Measurements from ENCODE around the gene CTNNBL1.
A peak's percentile ranks its signal among the peaks of the same experiment; 100 is the strongest.
"Not testable (repeated sequence)": the region's sequence is repeated elsewhere in the genome, so short reads cannot be mapped to it uniquely, and the experiment has no call there.

Gene CTNNBL1

GRCh38 chr20:37713396-37713795 is 19.6 kb downstream of the CTNNBL1 start:
- DNase-seq = no peak

- DNase-seq = peak; percentile 64
Measured at GRCh38 chr20:37714978-37715672, 21.3 kb downstream of the CTNNBL1 start.

GRCh38 chr20:37721751-37722150 is 27.9 kb downstream of the CTNNBL1 start:
- DNase-seq = no peak

- not testable (repeated sequence) for DNase-seq
Measured at GRCh38 chr20:37722312-37722711, 28.5 kb downstream of the CTNNBL1 start.

- DNase-seq = no peak
Measured at GRCh38 chr20:37723668-37724067, 29.8 kb downstream of the CTNNBL1 start.

- DNase-seq = no peak
Measured at GRCh38 chr20:37725165-37725564, 31.3 kb downstream of the CTNNBL1 start.

- DNase-seq = no peak
Measured at GRCh38 chr20:37725855-37726254, 32.0 kb downstream of the CTNNBL1 start.

GRCh38 chr20:37726321-37726720 is 32.5 kb downstream of the CTNNBL1 start:
- DNase-seq = no peak

GRCh38 chr20:37726971-37727956 is 33.4 kb downstream of the CTNNBL1 start:
- peak; percentile 26 for DNase-seq

- DNase-seq = no peak
Measured at GRCh38 chr20:37727957-37728634, 34.3 kb downstream of the CTNNBL1 start.

- DNase-seq = no peak
Measured at GRCh38 chr20:37728635-37728983, 34.8 kb downstream of the CTNNBL1 start.

GRCh38 chr20:37729452-37729851 is 35.6 kb downstream of the CTNNBL1 start:
- no peak for DNase-seq

GRCh38 chr20:37729909-37730308 is 36.1 kb downstream of the CTNNBL1 start:
- no peak for DNase-seq

- DNase-seq = no peak
Measured at GRCh38 chr20:37733416-37733815, 39.6 kb downstream of the CTNNBL1 start.

GRCh38 chr20:37734228-37734985 is 40.6 kb downstream of the CTNNBL1 start:
- peak; percentile 23 for DNase-seq

GRCh38 chr20:37735541-37735940 is 41.7 kb downstream of the CTNNBL1 start:
- DNase-seq = no peak

GRCh38 chr20:37736132-37736531 is 42.3 kb downstream of the CTNNBL1 start:
- no peak for DNase-seq

- DNase-seq = no peak
Measured at GRCh38 chr20:37737826-37738420, 44.1 kb downstream of the CTNNBL1 start.

GRCh38 chr20:37741055-37741454 is 47.2 kb downstream of the CTNNBL1 start:
- no peak for DNase-seq

- no peak for DNase-seq
Measured at GRCh38 chr20:37741570-37741969, 47.7 kb downstream of the CTNNBL1 start.

GRCh38 chr20:37742131-37742530 is 48.3 kb downstream of the CTNNBL1 start:
- no peak for DNase-seq

GRCh38 chr20:37744347-37744746 is 50.5 kb downstream of the CTNNBL1 start:
- DNase-seq = no peak
